HL-60 (cell line): ENCODE data around the gene PSMD5.

ENCODE experiments used
- DNase-seq, 2 experiments: peaks; one replicate each; pipeline ENCODE4 v3.0.0-alpha.2; 2010 to 2020; ENCODE audit warnings: low read depth in 1 of 2, low spot score in 1 of 2
- H3K27ac ChIP-seq: fragments of 250-450 bp; sonication (Bioruptor Pico); replicated peaks from 2 replicates; pipeline ENCODE4 v1.5.1; 2020; ENCODE audit warnings: mild to moderate bottlenecking, moderate library complexity
- H3K27me3 ChIP-seq: fragments of 250-450 bp; sonication (Bioruptor Pico); 2 replicates; pipeline ENCODE4 v1.5.1; 2021; ENCODE audit warnings: mild to moderate bottlenecking, moderate library complexity; ENCODE audit not compliant: insufficient read depth, poor library complexity, severe bottlenecking
- H3K4me3 ChIP-seq: replicated peaks from 2 replicates; pipeline ENCODE4 v1.5.1; 2011; ENCODE audit warnings: mild to moderate bottlenecking, control low read depth, low read length; ENCODE audit not compliant: insufficient read depth
- CTCF ChIP-seq: IDR thresholded peaks from one replicate; pipeline ENCODE4 v1.5.1; 2011; ENCODE audit warnings: low read length, control low read depth, inconsistent platforms; ENCODE audit not compliant: insufficient read depth
- GABPA ChIP-seq: IDR thresholded peaks from 2 replicates; pipeline ENCODE4 v1.6.1; 2012; ENCODE audit warnings: low read depth
- POLR2AphosphoS5 ChIP-seq: IDR thresholded peaks from 2 replicates; pipeline ENCODE4 v1.6.1; 2012; ENCODE audit warnings: low read depth
- REST ChIP-seq: IDR thresholded peaks from 2 replicates; pipeline ENCODE4 v1.6.1; 2012; ENCODE audit warnings: low read depth; ENCODE audit not compliant: insufficient replicate concordance
- SPI1 ChIP-seq: IDR thresholded peaks from 2 replicates; pipeline ENCODE4 v1.6.1; 2012; ENCODE audit warnings: low read depth, mild to moderate bottlenecking, borderline replicate concordance

Gene PSMD5

GRCh38 chr9:120872791-120873502, 30.2 kb upstream of the PSMD5 start:
- H3K27ac ChIP-seq: no peak overlapping the region
- no peak overlapping the region for H3K4me3 ChIP-seq
- H3K27me3 ChIP-seq: no peaks in the 10 kb centered on the region
- no peak for DNase-seq
- no peak for TF ChIP-seq GABPA
- TF ChIP-seq POLR2AphosphoS5: no peak
- no peak for TF ChIP-seq REST
- no peak for TF ChIP-seq SPI1
- TF ChIP-seq CTCF: no peak

- Histone ChIP-seq H3K4me3 (no peak overlapping the region), H3K27me3 (no peaks in the 10 kb centered on the region), H3K27ac (peak overlapping the region; percentile 16; the same call in 1 of the 2 replicates)
- DNase-seq: peak in 1 of 2 experiments; percentile 50
- TF ChIP-seq POLR2AphosphoS5: peak; percentile 43; the same call in 1 of the 2 replicates
- no peak for TF ChIP-seq GABPA
- TF ChIP-seq SPI1: peak; percentile 12; the same call in 1 of the 2 replicates
Observed at GRCh38 chr9:120870206-120870605, 27.5 kb upstream of the PSMD5 start.

- DNase-seq: no peak
- Histone ChIP-seq H3K27ac (peak overlapping the region; percentile 62), H3K27me3 (no peaks in the 10 kb centered on the region), H3K4me3 (no peak overlapping the region)
- TF ChIP-seq SPI1 (no peak), CTCF (no peak), POLR2AphosphoS5 (no peak), GABPA (no peak), REST (no peak)
Observed at GRCh38 chr9:120869726-120870125, 27.0 kb upstream of the PSMD5 start.

- no peak for DNase-seq
- H3K27ac ChIP-seq: peak overlapping the region; percentile 62
- peak overlapping the region; percentile 39 for H3K4me3 ChIP-seq
- no peaks in the 10 kb centered on the region for H3K27me3 ChIP-seq
- TF ChIP-seq POLR2AphosphoS5 (no peak), REST (no peak), SPI1 (no peak), GABPA (no peak), CTCF (no peak)
Observed at GRCh38 chr9:120869360-120869687, 26.6 kb upstream of the PSMD5 start.
